ENCODE data around the gene SF3A2. TPM values are rescaled to one million over a fixed set of nuclear protein-coding genes. Genes with fewer than 3 reads are reported as not detected.
"Not testable (repeated sequence)": the region's sequence is repeated elsewhere in the genome, so short reads cannot be mapped to it uniquely, and the experiment has no call there.

Gene SF3A2
- total and polyA plus RNA-seq, 10 donors, result 28.5 to 79.7 (median 45.0) TPM

DNA sequence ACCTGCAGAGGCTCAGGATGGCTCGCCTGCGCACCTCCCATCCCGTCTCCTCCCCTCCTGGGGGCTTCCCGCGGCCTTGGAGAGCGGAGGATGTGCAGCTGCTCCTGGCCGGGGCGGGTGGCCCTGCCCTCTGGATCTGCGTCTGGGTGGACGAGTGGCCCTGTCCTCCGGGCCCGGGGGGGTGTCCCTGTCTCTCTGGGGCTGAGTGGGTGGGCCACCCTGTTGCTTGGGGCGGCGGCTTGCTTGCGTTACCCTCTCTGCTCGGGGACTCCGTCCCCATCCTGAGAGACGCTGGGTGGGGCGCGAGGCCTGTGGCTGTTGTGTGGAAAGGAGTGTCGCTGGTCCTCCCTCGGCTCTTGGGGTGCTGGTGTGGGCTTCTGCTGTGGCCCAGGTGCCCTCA, 38.3 kb upstream of the SF3A2 start:
- H3K9me3 ChIP-seq, result no peaks in the 10 kb centered on the region
- no peaks in the 10 kb centered on the region for H3K27me3 ChIP-seq (replicated peaks in 1 of 7)
- peaks cover 0 to 95% (median 64%) of the 10 kb centered on the region in 6 donors for H3K36me3 ChIP-seq
- DNase-seq, result no peak
- intact Hi-C loops (cut with DNase I; ENCODE audit: low total_unique reads), result no loop called here
- WGBS, 5 donors, result 70 to 82% (median 74%) methylated on average over 2 to 22 of the region's 22 CpGs
- no peak overlapping the region for H3K27ac ChIP-seq
- no peak overlapping the region for H3K4me3 ChIP-seq
- TF ChIP-seq POLR2A (IDR thresholded peaks at IDR 0.05) (no peak), POLR2AphosphoS5 (IDR thresholded peaks at IDR 0.05) (peak in 1 of 3 donors; percentile 16)
- peaks cover 0 to 22% (median 0%) of the 10 kb centered on the region in 6 donors for H3K4me1 ChIP-seq

DNA sequence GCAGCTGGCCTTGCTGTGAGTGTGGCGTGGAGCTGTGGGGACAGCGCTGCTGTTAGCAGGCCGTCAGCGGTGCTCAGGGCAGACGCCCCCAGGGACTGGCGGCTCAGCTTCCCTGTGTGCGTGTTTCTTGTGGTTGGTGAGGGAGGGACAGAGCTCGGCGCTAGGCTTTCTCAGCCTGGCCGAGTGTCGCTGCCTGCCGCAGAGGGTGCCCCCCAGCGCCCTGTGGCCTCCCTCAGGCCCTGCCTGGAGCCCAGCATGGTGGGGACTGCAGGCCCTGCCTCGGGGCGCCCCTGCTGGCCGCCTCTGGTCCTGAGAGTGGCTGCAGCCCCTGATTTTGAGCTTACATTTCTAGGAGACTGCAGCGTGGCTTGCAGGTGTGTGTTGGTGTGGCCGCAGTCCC, 37.4 kb upstream of the SF3A2 start:
- WGBS, 5 donors, result 70 to 79% (median 76%) methylated on average over 12 to 18 of the region's 18 CpGs
- TF ChIP-seq, protein P1, sequence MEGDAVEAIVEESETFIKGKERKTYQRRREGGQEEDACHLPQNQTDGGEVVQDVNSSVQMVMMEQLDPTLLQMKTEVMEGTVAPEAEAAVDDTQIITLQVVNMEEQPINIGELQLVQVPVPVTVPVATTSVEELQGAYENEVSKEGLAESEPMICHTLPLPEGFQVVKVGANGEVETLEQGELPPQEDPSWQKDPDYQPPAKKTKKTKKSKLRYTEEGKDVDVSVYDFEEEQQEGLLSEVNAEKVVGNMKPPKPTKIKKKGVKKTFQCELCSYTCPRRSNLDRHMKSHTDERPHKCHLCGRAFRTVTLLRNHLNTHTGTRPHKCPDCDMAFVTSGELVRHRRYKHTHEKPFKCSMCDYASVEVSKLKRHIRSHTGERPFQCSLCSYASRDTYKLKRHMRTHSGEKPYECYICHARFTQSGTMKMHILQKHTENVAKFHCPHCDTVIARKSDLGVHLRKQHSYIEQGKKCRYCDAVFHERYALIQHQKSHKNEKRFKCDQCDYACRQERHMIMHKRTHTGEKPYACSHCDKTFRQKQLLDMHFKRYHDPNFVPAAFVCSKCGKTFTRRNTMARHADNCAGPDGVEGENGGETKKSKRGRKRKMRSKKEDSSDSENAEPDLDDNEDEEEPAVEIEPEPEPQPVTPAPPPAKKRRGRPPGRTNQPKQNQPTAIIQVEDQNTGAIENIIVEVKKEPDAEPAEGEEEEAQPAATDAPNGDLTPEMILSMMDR (IDR thresholded peaks at IDR 0.05 in 8 of 11, conservative IDR thresholded peaks at IDR 0.05 in 3 of 11), result peak in 1 of 11 experiments; percentile 12
- TF ChIP-seq POLR2A (IDR thresholded peaks at IDR 0.05) (no peak), POLR2AphosphoS5 (IDR thresholded peaks at IDR 0.05) (no peak)
- Histone ChIP-seq H3K4me3 (no peak overlapping the region), H3K36me3 (peaks cover 0 to 95% (median 60%) of the 10 kb centered on the region in 6 donors), H3K9me3 (no peaks in the 10 kb centered on the region), H3K27me3 (replicated peaks in 1 of 7) (no peaks in the 10 kb centered on the region), H3K27ac (no peak overlapping the region), H3K4me1 (peaks cover 0 to 22% (median 0%) of the 10 kb centered on the region in 6 donors)
- no peak for DNase-seq
- intact Hi-C loops (cut with DNase I; ENCODE audit: low total_unique reads), result no loop called here

DNA sequence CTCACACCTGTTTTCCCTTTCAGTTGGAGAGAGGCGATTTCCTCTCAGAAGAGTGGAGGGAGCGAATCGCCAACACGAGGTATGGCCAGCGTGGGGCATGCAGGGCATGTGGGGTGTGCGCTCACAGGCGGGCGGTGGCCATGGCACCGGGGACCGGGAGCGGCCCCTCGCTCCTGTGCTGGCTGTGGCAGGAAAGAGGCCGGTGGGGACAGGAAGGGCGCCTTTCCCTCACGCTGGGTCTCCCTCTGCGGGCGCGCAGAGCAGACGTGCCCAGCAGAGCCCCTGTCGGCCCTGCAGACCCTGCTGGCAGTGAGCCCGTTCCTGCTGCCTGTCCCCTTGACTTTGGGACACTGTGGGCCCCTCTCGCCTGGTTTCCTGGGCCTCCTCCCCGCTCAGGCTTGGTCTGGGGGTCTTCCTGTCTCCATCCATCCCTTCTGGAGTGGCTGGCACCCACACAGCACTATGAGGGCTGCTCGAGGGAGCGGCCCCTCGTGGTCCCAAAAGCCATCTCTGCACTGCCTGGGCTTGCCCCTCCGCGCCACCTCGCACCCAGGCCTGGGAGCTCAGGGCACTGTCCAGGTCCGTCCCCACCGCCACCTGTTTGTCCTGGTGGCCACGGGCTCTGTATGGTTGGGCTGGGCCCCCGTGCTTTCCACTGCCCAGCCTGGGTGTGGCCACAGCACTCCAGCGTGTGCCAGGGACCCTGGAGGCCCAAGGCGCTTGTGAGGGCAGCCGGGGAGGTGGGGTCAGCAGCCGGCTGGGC, 36.6 kb upstream of the SF3A2 start:
- TF ChIP-seq POLR2AphosphoS5 (IDR thresholded peaks at IDR 0.05), result peak in 1 of 3 donors; percentile 37
- TF ChIP-seq, protein P1 (IDR thresholded peaks at IDR 0.05 in 8 of 11, conservative IDR thresholded peaks at IDR 0.05 in 3 of 11), result no peak
- no peak for TF ChIP-seq POLR2A (IDR thresholded peaks at IDR 0.05)
- Histone ChIP-seq H3K36me3 (peaks cover 0 to 95% (median 52%) of the 10 kb centered on the region in 6 donors), H3K4me1 (peaks cover 0 to 22% (median 0%) of the 10 kb centered on the region in 6 donors), H3K9me3 (no peaks in the 10 kb centered on the region), H3K27ac (no peak overlapping the region), H3K27me3 (replicated peaks in 1 of 7) (no peaks in the 10 kb centered on the region), H3K4me3 (no peak overlapping the region)
- WGBS, 5 donors, result 92 to 93% (median 93%) methylated on average over 28 to 37 of the region's 37 CpGs
- intact Hi-C loops (cut with DNase I; ENCODE audit: low total_unique reads), result no loop called here
- DNase-seq, result no peak

DNA sequence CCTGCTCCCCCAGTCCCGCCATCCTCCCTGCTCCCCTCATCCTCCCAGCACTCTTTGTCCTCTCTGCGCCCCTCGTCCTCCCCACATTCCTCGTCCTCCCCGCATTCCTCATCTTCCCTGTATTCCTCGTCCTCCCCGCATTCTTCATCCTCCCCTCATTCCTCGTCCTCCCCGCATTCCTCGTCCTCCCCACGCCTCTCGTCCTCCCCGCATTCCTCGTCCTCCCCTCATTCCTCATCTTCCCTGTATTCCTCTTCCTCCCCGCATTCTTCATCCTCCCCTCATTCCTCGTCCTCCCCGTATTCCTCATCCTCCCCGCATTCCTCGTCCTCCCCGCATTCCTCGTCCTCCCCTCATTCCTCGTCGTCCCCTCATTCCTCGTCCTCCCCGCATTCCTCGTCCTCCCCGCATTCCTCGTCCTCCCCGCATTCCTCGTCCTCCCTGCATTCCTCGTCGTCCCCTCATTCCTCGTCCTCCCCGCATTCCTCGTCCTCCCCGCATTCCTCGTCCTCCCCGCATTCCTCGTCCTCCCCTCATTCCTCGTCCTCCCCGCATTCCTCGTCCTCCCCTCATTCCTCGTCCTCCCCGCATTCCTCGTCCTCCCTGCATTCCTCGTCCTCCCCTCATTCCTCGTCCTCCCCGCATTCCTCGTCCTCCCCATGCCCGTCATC, 35.9 kb upstream of the SF3A2 start:
- intact Hi-C loops (cut with DNase I; ENCODE audit: low total_unique reads); DNase-seq; H3K27ac ChIP-seq; H3K4me3 ChIP-seq; H3K27me3 ChIP-seq (replicated peaks in 1 of 7); H3K9me3 ChIP-seq: not testable (repeated sequence)
- H3K4me1 ChIP-seq, result peaks cover 0 to 22% (median 0%) of the 10 kb centered on the region in 6 donors
- H3K36me3 ChIP-seq, result peaks cover 0 to 95% (median 45%) of the 10 kb centered on the region in 6 donors
- WGBS, 5 donors, result 94 to 98% (median 96%) methylated on average over 50 of the region's 50 CpGs
